Epidermal melanocyte (primary cell): ENCODE results near the gene MMD2.
A peak's percentile ranks its signal among the peaks of the same experiment; 100 is the strongest.

Experiments
- DNase-seq: peaks from one replicate; pipeline ENCODE4 v3.0.0; 2011; ENCODE audit warnings: low spot score; ENCODE audit not compliant: insufficient read length

Gene MMD2

DNA sequence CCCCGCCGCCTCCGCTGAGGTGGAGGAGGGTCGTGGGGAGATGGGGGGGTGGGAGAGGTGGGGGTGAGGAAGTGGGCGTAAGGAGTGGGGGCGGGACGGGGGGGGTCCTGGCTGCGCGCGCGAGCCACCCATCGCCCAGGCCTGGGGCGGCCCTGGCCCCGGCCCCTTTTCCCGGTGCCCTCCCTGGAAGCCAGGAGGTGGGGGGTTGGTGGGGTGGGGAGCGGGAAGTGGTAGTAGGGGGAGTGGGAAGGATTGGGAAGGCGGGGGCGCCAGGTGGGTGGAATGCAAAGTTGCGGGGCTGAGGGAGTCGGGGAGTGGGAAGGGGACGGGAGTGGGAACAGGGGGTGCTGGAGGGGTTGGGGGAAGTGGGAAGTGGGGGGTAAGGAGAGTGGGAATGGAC lies 319 bp upstream of the MMD2 start:
- DNase-seq = no peak

DNA sequence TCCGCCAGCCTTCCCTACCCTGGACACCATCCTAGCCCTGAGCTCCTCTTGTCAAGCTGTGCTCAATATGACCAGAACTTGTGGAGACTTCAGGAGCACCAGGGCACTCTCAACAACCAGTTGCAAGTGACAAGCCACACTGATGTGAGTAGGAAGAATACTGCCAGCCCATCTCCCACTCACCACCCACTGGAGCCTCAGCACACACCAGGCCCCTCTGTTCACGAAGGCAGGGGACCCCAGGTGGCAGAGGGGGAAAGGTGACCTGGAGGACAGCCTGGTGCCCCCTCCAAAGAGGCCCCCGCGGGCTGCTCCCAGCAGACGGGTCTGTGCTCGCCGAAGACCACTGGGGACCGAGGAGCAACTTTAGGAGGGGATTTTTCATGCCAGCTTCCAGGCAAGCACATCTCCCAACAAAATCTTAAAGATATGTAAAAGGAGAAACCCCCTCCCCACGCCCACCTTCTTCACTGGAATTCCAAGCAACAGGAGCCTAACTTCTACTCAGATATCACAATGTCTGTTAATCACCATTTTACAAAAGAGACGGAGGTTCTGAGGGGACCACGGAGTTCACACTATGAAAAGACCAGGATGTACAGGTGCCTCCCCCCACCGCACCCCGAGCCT lies 1.0 kb downstream of the MMD2 start:
- DNase-seq = no peak

DNA sequence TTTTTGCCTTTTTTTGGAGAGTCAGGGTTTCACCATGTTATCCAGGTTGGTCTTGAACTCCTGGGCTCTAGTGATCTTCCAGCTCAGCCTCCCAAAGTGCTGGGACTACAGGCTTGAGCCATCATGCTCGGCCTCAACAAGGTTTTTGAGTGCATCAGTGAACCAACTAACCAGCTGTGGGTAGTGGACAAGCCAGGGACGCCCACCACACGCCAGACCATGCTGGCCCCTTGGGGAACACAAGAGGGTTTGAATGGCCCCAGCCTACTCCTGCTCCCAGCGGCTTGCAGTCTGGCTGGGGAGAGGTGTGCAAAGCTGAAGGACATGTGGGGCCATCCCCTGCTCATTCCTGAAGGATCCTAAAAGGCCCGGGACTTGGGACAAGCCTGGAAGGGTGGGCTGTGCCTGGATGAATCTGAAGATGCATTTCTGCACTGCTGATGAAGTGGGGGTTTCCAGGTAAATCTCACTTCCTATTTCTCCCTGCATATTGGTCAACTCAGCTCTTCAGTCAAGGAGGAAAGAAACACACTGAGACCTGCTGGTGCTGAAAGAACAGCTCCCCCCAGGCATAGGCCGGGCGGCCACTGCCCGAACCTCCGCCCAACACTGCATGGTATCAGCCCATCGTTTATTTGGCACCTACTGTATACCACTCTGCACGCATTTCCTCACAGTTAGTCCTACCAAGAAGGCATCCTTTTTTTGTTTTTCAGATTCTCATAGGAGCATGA lies 6.9 kb downstream of the MMD2 start:
- DNase-seq = no peak

DNA sequence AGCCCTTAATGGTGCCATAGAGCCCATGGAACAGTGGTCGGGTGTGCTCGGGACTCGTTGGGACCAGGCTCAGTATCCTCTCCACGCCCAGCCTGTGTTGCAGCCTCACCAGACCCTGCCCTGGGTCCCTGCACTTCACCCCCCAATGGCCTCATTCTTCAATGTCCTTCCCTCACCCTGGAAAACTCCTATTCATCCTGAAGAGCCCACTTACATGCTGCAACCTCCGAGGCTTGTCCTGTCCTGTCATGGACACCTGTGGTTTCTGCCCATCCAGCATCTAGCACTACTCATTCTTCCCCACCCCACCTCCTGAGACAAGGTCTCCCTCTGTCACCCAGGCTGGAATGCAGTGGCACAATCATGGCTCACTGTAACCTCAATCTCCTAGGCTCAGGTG lies 7.7 kb downstream of the MMD2 start:
- no peak for DNase-seq

DNA sequence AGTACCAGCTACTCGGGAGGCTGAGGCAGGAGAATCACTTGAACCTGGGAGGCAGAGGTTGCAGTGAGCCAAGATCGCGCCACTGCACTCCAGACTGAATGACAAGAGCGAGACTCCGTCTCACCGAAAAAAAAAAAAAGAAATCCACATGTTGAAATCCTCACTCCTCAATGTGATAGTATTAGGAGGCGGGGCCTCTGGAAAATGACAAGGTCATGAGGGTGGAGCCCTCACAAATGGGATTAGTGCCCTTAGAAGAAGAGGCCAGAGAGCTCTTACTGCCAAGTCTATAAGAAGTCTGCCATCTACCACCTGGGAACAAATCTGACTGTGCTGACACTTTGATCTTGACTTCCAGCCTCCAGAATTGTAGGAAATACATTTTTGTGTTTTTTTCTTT lies 10.6 kb downstream of the MMD2 start:
- DNase-seq = no peak

DNA sequence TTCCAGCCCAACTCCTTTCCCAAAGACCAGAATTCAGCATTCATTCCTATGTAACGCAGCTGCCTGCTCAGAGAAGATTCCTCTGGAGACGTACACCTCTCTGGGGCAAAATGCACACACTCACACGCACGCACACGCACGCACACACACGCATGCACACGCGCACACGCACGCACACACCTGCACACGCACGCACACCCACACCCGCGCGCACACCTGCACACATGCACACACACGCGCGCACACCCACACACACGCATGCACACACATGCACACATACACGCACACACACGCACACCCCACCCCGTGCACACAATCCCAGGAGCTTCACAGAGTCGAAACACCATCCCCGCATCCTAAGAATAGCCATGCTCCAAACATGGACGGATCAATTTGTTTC lies 13.0 kb downstream of the MMD2 start:
- no peak for DNase-seq

DNA sequence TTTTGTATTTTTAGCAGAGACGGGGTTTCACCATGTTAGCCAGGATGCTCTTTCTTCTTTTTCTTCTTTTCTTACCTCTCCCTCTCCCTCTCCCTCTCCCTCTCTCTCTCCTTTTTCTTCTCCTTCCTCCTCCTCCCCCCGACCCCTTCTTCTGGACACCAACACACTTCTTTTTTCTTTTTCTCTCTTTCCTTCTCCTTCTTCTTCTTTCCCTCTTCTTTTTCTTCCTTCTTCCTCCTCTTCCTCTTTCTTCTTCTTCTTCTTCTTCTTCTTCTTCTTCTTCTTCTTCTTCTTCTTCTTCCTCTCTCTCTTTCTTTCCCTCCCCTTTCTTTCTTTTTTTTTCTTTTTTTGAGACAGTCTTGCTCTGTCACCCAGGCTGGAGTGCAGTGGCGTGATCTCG lies 14.0 kb downstream of the MMD2 start:
- DNase-seq = no peak

DNA sequence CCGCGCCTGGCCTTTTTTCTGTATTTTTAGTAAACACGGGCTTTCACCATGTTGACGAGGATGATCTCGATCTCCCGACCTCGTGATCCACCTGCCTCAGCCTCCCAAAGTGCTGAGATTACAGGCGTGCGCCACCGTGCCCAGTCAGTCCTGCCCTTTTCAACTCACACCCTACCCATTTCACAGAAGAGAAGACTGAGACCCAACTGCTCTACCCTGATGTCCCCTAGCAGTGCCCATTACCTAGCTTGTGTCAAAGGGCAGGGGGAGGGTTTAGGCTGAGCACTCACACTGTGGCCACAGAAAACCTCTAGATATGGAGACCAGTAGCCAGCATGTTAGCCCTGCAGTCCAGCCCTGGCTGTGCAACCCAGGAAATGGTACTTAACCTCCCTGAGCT lies 15.7 kb downstream of the MMD2 start:
- no peak for DNase-seq

DNA sequence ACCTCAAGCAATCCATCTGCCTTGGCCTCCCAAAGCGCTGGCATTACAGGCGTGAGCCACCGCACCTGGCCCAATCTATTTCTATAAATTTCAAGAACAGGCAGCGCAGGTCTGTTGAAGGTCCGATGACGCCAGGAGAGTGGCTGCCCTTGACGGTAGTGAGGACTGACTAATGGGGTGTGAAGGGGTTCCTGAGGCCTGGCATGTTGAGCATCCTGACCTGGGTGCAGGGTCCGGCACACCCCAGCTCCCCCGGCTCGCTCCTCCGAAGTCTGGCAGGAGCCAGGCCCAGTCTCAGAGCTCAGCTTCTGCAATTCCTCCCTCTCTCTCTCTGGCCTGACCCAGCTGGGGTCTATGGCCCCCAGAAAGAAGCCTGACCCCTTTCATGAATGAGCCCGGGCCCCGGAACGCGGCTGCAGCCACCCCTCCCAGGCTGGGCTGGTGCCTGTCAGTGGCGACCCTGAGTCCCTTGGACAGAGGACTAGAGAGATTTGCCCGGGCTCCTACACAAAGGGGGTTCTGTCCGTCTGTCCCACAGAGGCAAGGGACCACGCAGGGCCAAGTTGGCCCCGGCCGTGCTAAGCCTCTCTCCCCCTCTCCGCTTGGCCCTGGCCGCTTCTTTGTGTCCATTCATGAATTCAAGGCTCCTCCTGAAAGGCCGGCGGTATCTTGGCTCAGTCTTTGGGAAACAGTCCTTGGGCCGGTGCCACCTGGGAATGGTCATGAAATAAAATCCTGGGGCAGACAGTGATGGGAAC lies 18.8 kb downstream of the MMD2 start:
- DNase-seq = no peak

DNA sequence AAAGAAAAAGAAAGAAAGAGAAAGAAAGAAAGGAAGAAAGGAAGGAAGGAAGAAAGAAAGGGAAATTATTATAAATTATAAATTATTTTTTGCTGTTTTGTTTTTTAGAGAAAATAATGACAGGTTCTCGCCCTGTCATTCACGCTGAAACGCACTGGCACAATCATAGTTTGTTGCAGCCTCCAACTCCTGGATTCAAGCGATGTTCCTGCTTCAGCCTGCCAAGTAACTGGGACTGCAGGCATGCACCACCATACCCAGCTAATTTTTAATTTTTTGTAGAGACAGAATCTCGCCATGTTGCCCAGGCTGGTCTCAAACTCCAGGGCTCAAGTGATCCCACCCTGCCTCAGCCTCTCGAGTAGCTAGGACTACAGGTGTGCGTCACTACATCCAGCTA lies 21.6 kb downstream of the MMD2 start:
- no peak for DNase-seq

DNA sequence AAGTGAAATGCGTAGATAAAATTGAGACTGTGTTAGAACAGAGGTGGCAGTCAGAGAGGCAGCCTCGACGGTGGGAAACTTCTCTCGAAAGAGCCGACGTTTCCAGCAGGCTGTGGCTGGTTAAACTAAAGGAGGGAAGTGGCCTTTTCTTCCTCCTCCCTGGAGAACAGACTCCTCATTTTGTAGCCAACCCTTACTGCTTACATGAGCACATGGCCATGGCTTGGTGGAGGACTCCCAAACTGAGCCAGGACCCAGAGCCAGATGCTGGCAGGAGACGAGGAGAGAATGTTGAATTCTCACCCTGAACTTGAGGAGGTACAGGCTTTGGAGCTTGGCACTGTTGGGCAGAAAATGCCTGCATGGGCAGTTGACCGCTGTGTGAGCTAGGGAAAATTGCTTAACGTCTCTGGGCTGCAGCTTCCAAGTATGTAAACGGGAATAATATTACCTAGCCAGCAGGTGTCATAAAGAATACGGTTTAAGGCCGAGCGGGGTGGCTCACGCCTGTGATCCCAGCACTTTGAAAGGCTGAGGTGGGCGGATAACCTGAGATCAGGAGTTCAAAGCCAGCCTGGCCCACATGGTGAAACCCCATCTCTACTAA lies 24.5 kb downstream of the MMD2 start:
- DNase-seq = no peak

DNA sequence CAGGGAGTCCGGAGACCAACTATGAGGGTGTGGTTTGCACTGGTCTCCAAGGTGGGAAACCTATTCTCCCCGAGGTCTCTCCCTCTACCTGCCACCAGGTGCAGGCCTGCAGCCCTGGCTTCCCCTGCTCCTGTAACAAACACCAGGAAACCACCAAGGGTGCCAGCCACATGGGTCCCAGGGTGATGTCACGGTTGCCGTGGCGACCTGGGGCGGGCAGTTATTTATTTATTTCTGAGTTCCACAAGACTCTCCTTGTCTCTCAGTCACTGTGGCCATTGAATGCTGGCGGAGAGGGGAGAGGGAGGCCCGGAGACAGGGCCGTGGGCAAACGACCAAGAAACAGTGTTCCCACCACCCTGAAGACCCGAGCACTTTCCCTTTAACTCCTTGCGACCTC lies 27.0 kb downstream of the MMD2 start:
- DNase-seq = peak; percentile 30

DNA sequence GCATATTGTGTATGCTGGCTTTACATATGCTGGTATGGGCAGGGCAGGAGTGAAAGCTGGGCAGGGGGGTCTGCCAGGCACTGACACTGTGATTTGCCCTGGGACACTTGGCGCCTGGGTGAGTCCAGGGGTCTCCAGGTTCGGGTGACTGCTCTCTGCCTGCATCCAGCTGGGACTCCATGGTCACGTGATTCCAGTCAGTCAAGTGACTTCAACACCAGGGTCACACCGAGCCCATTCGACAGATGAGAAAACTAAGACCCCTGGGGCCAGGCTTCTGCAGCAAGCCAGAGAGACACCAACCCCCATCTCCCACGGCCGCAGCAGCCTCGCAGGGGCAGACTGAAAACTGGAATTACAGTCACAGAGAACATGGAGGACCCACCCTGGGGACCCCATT lies 30.0 kb downstream of the MMD2 start:
- no peak for DNase-seq

DNA sequence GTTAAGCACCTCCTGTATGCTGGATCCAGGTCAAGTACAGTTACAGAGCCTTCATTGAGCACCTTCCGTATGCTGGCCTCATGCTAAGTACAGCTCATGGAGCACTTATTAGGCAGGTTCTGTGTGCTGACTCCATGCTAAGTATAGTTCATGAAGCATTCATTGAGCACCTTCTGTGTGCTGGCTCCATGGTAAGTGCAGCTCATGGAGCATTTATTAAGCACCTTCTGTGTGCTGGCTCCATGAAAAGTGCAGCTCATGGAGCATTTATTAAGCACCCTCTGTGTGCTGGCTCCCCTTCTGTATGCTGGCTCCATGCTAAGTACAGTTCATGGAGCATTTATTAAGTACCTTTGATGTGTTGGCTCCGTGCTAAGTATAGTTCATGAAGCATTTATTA lies 30.5 kb downstream of the MMD2 start:
- DNase-seq = no peak

DNA sequence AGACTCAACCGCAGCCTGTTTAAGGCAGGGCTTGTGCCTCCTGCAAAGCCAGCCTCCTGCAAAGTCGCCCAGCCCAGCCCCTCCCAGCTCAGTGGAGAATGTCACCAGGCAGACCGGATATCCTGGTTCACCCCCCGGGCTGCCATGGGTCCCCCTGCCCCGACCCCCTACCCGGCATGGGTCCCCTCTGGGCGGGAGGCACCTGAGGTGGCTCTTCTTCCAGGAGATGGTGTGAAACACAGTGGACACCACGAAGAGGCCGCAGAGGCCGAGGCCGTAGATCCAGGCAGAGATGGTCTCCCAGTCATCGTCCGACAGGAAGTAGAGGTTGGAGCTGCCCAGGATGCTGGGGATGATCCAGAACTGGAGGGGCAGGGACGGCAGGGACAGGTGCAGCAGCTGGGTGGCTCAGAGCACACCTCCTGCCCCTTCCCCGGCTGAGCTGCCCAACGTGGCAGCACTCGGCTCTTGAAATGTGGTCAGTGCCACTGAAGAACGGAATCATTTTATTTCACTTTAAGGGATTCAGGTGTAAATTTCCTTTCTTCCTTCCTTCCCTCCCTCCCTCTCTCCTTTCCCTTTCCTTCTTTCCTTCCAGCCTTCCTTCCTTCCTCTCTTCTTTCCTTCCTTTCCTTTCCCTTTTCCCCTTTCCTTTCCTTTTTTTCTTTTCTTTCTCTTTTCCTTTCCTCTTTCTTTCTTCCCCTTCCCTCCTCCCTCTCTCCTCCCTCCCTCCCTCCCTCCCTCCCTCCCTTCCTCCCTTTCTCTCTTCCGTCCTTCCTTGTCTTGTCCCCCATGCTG lies 38.8 kb downstream of the MMD2 start:
- DNase-seq = no peak

DNA sequence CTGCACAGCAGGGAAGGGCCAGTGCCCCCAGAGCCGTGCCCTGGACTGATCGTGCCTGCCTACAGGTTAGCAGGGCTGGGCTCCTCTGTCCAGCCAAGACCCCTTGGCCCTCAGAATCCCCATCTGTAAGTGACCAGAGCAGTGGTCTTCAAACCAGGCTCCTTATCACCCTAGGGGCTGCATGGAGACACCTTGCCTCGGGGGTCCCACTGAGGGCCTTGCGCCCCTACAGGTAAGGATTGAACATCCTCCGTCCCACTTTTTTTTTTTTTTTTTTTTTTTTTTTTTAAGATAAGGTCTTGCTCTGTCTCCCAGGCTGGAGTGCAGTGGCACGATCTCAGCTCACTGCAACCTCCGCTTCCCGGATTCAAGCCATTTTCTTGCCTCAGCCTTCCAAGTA lies 42.9 kb downstream of the MMD2 start:
- no peak for DNase-seq

DNA sequence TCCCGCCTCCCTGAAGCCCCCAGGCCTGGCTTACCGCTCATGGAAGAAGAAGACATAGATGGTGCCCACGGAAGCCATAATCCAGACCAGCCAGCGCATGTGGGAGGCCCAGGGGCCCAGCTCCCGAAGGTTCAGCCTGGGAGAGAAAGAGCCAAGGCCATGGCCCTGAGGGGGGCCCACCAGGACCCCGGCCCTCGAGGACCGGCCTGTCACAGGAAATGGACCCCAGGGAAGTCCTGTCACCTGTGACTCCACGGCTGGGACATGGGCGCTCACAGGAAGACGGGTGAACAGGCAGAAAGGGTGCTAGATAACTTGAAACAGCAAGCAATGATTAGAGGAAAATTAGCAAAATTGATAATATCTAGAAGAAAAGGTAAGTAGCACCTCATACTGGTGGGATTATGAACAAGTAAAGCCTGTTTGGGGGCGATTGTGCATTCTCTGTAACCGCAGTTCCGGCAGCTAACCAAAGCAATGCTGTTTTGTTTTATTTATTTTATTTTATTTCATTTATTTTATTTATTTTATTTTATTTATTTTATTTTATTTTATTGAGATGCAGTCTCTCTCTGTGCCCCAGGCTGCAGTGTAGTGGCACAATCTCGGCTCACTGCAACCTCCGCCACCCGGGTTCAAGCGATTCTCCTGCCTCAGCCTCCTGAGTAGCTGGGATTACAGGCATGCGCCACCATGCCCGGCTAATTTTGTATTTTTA lies 47.7 kb downstream of the MMD2 start:
- DNase-seq = no peak

DNA sequence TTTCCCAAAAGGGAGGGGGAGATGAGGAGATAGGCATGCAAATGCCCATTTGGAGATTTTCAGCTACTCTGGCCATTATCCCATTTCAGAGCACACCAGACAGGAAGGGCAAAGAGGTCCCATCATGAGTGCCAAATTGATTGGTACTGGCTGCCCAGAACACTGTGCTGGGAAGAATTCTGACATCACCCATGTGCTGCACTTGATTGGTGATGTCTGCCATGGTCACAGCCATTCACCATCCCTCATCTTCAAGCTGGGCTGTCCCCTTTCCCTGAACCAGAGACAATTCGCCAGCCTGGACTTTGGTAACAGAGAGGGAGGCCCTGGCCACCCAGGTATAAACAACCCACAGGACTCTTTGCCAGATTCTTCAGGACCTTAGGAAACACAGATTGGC lies 52.3 kb downstream of the MMD2 start:
- DNase-seq = no peak

DNA sequence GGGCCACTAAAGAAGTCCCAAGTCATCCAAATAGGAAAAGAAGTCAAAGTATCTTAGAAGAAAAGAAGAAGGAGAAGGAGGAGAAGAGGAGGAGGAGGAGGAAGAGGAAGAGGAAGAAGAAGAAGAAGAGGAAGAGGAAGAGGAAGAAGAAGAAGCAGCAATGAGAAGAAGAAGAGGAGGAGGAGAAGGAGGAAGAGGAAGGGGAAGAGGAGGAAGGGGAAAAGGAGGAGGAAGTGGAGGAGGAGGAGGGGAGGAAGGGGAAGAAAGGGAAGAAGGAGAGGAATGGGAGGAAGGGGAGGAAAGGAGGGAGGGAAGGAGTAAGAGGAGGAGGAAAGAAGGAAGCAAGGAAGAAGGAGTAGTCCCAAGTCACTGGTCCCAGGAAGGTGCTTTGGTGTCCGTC lies 53.8 kb downstream of the MMD2 start:
- DNase-seq = no peak

DNA sequence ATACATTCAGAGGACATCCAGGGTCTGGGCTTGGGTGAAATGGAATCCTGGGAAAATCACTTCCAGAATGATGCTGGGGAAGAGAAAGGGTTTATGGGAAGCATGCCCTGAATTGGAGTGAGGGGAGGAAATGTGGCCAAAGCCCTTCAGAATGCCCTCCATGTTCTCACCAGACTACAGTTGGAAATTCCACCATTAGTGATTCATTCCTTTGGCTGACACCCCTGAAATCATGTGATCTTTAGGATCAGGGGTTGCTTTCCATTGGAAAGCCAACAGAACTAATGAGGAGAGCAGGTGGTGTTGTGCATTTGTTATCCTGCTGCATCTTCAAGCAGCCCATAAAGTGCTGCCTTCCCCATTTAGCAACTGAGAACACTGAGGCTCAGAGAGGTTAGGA lies 54.6 kb downstream of the MMD2 start:
- DNase-seq = no peak

DNA sequence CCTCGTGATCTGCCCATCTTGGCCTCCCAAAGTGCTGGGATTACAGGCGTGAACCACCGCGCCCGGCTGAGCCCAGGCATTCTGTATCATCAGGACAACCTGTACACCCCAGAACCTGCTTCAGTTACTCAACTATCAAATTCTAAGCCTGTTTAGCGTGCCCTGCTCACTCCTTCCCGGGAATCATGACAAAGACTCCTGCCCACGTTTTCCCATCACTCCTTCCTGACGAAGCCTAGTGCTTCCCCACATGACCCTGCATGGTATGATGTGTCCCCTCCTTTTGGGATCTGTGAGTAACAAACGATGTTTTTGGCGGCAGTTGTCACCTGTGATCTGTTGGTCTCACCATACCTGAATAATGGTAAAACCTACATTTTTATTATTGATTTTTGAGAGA lies 63.2 kb downstream of the MMD2 start:
- DNase-seq = no peak
